NT2/D1 (cell line): ENCODE results near the gene NPPB.

Experiments used
- DNase-seq: peaks from one replicate; pipeline ENCODE4 v3.0.0-alpha.2; 2011; ENCODE audit warnings: low read depth, low spot score
- H3K27me3 ChIP-seq: 2 replicates; pipeline ENCODE4 v1.6.0; 2011; ENCODE audit warnings: mild to moderate bottlenecking; ENCODE audit not compliant: insufficient read length, insufficient read depth
- H3K36me3 ChIP-seq: 2 replicates; pipeline ENCODE4 v1.6.1; 2011; ENCODE audit warnings: mild to moderate bottlenecking, low read length, mixed read lengths; ENCODE audit not compliant: insufficient read depth, insufficient read length
- H3K4me1 ChIP-seq: 2 replicates; pipeline ENCODE4 v1.5.1; 2011; ENCODE audit not compliant: insufficient read depth, insufficient read length
- H3K4me3 ChIP-seq: 2 replicates; pipeline ENCODE4 v1.5.1; 2011; ENCODE audit warnings: low read depth; ENCODE audit not compliant: insufficient read length
- H3K9ac ChIP-seq: 2 replicates; pipeline ENCODE4 v1.6.0; 2011; ENCODE audit warnings: low read depth; ENCODE audit not compliant: insufficient read length
- H3K9me3 ChIP-seq: 2 replicates; pipeline ENCODE4 v1.5.1; 2011; ENCODE audit warnings: mild to moderate bottlenecking, low read length; ENCODE audit not compliant: insufficient read depth
- SUZ12 ChIP-seq: IDR thresholded peaks from 2 replicates; pipeline ENCODE4 v1.6.1; 2011; ENCODE audit not compliant: insufficient read length, insufficient read depth; ENCODE audit errors: extremely low read depth
- YY1 ChIP-seq: IDR thresholded peaks from 2 replicates; pipeline ENCODE4 v1.6.1; 2011; ENCODE audit not compliant: insufficient read length, insufficient read depth
- ZNF274 ChIP-seq: IDR thresholded peaks from 2 replicates; pipeline ENCODE4 v1.6.1; 2011; ENCODE audit warnings: mild to moderate bottlenecking, low read depth, low read length

NPPB gene

DNA sequence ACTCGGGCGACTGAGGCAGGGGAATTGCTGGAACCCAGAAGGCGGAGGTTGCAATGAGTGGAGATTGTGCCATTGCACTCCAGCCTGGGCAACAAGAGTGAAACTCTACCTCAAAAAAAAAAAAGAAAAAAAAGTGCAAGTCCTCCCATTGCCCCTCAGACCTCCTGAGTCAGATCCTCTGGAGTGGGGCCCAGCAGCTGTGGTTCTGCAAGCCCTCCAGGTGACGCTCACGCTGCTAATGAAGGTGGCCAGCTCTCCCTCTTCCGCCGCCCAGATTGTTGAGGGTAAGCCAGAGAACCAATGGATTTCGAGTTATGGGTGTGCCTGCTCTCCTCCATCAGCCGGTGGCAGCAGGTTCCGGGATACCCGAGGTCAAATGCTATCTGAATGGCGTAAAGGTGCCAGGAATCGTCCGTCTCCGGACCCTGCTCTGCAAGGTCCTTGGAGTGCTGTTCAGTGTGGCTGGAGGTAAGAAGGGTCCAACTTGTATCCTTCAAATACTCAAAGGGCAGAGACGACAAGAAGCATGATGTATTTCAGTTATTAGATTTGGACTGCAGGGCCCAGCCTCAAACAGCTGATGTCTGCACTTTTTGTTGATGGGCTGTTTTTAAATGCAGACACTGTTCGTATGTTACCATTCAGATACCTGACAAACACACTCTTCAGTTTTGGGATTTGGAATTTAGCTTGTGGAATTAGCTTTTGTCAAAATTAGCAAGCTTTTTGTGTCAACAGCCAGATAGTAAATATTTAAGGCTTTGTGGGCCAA is 35.2 kb downstream of the NPPB start:
- TF ChIP-seq ZNF274 (no peak), YY1 (no peak), SUZ12 (no peak)
- H3K36me3 ChIP-seq = peaks cover 79% of the 10 kb centered on the region
- no peak overlapping the region for H3K9ac ChIP-seq
- no peaks in the 10 kb centered on the region for H3K27me3 ChIP-seq
- no peaks in the 10 kb centered on the region for H3K4me1 ChIP-seq
- H3K9me3 ChIP-seq = no peaks in the 10 kb centered on the region
- no peak for DNase-seq
- no peak overlapping the region for H3K4me3 ChIP-seq

GRCh38 chr1:11822091-11822490 is 36.7 kb downstream of the NPPB start:
- Histone ChIP-seq H3K36me3 (peaks cover 78% of the 10 kb centered on the region), H3K27me3 (no peaks in the 10 kb centered on the region), H3K4me1 (no peaks in the 10 kb centered on the region), H3K9me3 (no peaks in the 10 kb centered on the region), H3K9ac (no peak overlapping the region), H3K4me3 (no peak overlapping the region)
- TF ChIP-seq YY1 (no peak), ZNF274 (no peak), SUZ12 (no peak)
- DNase-seq = no peak

DNA sequence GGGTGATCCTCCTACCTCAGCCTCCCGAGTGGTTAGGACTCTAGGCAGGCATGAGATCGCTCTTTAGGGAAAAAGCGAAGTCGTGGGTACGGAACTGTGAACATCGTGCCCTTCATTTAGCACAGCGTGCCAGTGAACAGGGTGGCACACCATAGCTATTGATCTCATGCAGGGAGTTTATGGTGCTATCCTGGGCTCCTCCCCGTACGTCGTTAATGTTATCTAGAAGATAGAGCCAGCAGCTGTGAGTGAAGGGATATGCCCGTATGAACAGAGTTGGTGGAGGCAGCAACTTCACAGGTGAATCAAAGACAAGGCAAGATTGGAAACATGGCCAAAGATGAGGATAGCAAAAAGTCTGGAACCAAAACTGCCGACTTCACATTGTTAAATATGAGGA is 41.6 kb downstream of the NPPB start:
- H3K4me1 ChIP-seq = no peaks in the 10 kb centered on the region
- H3K9ac ChIP-seq = no peak overlapping the region
- H3K9me3 ChIP-seq = no peaks in the 10 kb centered on the region
- no peak for TF ChIP-seq ZNF274
- no peaks in the 10 kb centered on the region for H3K27me3 ChIP-seq
- H3K4me3 ChIP-seq = no peak overlapping the region
- H3K36me3 ChIP-seq = peaks cover 58% of the 10 kb centered on the region
- no peak for DNase-seq

DNA sequence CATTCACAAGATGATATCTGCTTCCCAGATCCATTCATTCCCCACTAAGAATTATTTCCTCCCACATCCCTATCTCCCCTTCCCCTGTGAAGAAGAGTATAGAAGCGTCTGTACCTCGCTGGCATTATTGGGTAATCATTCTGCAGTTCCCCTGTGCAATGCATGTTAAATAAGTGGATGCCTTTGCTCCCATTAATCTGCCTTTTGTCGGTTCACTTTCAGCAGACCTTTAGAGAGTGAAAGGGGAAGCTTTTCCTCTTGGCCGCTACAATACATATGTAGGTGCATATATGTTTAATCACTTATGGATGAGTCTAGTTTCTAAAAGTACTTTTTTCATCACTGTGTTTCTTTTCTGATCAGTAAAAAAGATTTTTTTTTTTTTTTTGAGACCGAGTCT is 45.7 kb downstream of the NPPB start:
- H3K36me3 ChIP-seq = peaks cover 66% of the 10 kb centered on the region
- no peak for TF ChIP-seq SUZ12
- TF ChIP-seq YY1 = no peak
- TF ChIP-seq ZNF274 = no peak
- H3K27me3 ChIP-seq = no peaks in the 10 kb centered on the region
- H3K9me3 ChIP-seq = no peaks in the 10 kb centered on the region
- DNase-seq = no peak
- no peak overlapping the region for H3K4me3 ChIP-seq
- no peak overlapping the region for H3K9ac ChIP-seq
- no peaks in the 10 kb centered on the region for H3K4me1 ChIP-seq
